Stimulated activated CD8-positive, alpha-beta memory T cell treated with anti-CD3 and anti-CD28 coated beads, Interleukin-4, amount 100 ng/mL, for 48 hours (primary cell): Measurements from ENCODE around the gene RALA.
A peak's percentile ranks its signal among the peaks of the same experiment; 100 is the strongest.
"Not testable (repeated sequence)": the region's sequence is repeated elsewhere in the genome, so short reads cannot be mapped to it uniquely, and the experiment has no call there.

Experiments
- DNase-seq: peaks from one replicate; pipeline ENCODE4 v3.0.0-alpha.2; 2020

RALA gene

DNA sequence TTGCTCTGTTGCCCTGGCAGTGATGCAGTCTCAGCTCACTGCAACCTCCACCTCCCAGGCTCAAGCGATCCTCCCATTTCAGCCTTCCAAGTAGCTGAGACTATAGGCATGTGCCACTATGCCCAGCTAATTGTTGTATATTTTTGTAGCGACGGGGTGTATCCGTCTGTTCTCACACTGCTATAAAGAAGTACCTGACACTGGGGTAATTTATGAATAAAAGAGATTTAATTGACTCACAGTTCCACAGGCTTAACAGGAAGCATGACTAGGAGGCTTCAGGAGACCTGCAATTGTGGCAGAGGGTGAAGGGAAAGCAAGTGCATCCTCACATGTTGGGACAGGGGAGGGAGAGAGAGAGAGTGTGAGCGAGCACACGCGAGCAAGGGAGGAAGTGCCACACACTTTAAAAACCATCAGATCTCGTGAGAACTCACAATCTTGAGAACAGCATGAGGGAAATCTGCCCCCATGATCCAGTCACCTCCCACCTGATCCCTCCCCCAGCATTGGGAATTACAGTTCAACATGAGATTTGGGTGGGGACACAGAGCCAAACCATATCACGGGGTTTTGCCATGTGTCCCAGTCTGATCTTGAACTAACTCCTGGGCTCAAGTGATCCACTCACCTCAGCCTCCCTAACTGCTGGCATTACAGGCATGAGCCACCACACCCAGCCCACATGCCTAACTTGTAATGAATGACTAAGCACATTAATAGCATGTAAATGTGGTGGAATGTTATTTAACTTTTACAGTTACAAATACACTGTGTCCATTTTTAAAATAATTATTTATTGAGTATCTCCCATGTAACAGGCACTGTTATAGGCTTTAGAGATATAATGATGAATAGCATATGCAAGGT lies 65.5 kb downstream of the RALA start:
- DNase-seq, result no peak

DNA sequence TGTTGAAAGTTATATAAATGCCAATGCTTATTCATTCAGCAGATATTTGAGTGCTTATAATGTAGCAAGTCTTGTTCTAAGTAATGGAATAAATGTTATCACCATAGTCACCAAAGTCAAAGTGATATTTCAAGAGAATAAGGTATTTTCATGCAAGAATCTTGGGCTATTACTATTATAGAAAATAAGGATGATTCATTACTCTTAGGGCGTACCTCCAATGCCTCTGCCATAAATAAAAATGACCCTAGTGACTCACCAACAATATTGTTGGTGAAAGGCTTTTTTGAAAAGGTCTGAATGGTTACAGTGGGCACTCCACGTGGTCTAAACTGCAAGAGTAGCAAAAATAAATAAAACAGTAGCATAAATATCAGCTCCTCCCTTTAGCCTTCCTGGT lies 68.4 kb downstream of the RALA start:
- no peak for DNase-seq

DNA sequence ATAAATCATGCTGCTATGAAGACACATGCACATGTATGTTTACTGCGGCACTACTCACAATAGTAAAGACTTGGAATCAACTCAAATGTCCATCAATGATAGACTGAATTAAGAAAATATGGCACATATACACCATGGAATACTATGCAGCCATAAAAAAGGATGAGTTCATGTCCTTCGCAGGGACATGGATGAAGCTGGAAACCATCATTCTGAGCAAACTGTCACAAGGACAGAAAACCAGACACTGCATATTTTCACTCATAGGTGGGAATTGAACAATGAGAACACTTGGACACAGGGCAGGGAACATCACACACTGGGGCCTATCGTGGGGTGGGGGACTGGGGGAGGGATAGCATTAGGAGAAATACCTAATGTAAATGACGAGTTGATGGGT lies 69.7 kb downstream of the RALA start:
- not testable (repeated sequence) for DNase-seq

DNA sequence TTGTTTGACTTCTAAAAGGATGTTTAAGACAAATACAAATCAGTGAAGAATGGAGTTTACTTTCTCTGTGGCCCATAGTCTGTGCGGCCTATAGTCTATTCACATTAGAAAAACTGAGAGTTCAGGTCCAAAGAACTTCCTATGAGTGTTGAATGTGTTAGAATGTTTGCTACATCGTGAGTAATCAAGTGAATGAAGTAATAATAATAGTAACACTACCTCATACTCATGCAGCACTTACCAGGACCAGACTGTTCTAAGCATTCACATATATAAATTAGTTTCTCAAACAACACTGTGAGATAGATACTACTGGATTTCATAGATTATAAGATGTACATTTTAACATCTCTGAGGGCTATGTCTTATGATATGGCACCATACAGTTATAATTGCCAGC lies 70.4 kb downstream of the RALA start:
- no peak for DNase-seq

DNA sequence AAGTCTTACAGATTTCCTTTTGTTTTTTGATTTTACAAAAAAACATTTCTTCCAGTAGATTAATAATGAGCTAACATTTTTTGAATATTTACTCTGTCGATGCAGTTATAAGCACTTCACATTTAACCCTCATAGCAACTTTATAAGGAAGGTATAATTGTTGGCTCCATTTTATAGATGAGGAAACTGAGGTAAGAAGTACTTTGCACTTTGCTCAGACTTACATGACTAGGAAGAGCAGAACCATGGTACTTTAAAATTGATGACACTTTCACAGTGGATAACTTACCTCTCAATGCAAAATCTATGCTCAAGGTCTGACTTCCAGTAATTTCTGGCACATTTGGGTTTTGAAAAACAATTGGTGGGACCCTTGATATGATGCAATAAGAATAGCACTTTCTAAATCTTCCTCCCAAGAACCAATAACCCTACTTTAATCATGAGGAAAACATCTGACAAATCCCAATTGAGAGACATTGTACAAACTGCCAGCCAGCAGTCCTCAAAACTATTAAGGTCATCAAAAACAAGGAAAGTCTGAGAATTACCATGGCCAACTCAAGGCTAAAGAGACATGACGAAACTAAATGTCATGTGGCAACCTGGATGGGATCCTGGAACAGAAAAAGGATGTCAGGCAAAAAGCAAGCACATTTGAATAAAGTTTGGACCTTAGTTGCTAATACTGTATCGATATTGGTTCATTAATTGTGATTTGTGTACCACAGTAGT lies 72.6 kb downstream of the RALA start:
- no peak for DNase-seq

DNA sequence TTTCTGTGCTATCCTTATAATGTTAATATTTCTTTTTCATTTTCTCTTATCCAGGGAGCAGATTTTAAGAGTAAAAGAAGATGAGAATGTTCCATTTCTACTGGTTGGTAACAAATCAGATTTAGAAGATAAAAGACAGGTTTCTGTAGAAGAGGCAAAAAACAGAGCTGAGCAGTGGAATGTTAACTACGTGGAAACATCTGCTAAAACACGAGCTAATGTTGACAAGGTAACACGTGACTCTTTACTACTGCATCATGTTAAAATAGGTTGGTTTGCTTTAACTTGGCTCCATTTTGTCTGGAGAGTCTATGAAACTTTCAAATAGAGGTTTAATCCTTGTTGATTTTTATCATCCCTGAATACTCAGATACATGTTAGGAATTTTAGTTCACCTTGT lies 73.3 kb downstream of the RALA start:
- DNase-seq, result no peak

DNA sequence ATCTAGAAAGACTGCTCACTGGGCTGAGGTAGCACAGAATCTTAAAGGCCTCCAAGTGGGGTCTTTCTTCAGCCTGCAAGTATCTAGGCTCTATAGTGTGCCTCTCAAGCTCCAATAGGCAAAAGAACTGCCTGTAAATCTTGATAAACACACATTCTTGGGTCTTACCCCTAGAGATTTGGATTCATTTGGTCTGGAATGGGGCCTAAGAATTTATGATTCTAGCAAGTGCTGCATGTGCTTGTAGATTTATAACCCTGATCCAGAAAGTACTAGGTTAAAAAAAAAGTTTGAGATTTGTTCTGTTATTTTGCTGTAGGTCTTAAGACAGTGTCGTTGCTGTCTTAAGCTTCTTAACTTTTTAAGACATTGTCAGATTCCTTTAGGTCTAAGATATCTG lies 74.1 kb downstream of the RALA start:
- no peak for DNase-seq

DNA sequence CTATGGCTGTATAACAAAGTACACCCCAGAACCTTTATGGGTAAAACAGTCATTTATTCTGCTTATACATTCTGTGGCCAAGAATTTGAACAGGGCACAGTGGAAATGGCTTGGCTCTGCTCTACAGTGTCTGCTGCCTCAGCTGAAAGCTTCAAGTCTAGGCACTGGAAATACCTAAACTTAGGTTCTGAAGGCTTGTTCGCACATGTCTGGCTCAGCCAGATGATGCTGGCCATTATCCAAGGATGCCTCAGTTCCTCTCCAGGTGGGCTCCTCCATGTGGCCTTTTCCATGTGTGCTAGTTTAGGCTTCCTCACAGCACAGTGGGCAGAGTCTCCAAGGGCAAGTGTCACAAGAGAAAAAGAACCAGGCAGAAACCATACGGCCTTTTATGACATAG lies 76.8 kb downstream of the RALA start:
- DNase-seq, result no peak

DNA sequence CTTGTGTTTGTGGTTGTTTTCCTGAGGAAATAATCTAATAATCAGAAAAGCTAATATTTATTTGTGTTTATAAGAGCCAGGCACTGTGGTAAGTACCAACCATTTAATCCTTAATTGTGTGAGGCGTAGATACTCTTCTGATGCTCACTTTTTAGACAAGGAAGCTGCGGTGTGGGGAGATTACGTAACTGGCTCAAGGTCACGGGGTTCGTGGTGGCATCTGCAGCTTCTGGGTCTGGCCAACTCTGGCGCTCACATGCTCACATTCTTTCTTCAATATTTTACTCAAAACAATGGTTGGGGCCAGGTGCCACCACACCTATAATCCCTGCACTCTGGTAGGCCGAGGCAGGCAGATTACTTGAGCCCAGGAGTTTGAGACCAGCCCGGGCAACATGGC lies 77.6 kb downstream of the RALA start:
- DNase-seq, result no peak

DNA sequence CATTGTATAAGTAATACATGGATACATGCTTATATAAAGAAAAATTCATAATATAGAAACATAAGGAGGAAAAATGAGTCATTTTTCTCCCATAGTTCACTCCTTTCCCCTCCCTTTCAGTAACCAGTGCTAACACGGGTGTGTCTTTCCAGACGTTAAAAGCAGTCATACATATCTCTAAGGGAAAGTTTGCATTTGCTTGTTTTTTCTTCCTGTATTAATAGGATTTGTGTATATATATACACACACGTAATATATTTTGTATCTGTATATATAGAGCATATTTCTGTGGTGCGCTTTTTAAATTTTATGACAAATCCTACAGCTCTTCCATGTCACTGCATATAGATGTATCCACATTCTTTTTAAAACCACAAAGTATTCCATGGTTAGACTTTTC lies 78.8 kb downstream of the RALA start:
- DNase-seq, result no peak

DNA sequence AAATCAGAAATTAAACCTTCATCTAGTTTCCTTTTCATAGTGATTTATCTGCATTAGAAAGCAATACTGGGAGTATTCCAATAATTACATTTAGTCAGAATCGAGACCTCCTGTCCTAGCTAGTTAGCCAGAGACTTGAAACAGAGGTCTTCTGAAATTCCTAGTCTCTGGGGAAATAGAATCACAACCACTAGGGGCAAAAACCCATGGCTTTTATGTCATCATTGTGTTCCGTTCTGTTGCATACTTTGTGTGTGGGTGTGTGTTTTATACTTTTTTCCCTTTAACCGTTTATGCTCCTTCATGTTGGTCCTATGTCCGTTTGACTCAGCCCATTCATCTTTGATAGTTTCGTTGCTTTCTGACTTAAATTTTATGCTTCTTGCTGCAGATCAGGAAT lies 79.8 kb downstream of the RALA start:
- no peak for DNase-seq

DNA sequence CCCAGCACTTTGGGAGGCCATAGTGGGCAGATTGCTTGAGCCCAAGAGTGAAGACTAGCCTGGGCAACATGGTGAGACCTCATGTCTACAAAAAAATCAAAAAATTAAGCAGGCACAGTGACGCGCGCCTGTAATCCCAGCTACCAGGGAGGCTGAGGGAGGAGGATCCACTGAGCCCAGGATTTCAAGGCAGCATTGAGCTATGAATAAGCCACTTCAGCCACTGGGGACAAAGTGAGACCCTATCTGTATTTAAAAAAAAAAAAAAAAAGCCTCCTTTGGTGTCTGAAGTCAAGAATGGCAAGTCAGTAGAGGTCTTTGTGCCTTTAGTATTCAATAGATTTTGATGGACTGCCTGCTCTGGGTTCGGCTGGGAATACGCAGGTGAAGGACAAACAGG lies 85.7 kb downstream of the RALA start:
- no peak for DNase-seq

DNA sequence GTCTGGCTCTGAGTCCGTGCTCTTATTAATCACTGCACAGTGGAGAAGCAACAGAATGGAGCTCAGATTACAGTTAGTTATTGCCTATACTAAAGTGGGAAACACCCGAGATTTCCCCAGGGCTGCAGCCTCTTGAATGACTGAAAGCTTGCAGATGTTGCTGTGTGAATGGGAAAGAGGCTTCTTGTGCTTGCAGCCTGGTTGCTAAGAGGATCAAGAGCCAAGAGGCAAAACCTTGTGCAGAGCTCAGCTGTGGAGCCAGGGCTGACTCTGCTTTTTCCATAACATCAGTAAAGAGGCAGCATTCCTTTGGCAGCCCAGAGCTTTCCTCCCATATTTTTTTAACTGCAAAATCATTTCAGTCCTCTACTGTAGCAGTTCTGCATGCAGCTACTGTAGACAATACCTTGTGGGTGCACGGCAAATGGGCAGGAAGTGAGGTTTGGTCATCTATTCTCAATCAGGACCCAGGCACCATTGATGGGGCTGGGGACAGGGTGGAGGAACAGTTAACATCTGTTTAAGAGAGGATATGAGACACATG lies 86.5 kb downstream of the RALA start:
- DNase-seq, result no peak

DNA sequence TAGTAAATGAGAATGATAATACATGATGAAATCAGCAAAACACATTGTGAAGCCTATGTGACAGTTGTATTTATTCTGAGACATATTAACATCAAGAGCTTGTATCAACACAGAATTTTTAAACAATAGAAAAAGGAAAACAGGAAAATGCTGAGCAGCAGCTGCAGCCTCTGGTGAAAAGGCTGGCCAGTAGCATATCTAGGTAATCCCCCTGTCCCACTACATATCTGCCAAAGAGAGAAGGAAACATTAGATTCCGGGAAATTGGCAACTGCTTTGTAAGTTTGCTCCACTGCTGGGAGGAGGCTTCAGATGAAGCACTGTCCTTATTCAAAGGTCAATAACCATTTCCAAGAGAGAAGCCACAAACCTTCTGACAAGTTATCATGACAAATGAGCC lies 89.4 kb downstream of the RALA start:
- DNase-seq, result no peak

DNA sequence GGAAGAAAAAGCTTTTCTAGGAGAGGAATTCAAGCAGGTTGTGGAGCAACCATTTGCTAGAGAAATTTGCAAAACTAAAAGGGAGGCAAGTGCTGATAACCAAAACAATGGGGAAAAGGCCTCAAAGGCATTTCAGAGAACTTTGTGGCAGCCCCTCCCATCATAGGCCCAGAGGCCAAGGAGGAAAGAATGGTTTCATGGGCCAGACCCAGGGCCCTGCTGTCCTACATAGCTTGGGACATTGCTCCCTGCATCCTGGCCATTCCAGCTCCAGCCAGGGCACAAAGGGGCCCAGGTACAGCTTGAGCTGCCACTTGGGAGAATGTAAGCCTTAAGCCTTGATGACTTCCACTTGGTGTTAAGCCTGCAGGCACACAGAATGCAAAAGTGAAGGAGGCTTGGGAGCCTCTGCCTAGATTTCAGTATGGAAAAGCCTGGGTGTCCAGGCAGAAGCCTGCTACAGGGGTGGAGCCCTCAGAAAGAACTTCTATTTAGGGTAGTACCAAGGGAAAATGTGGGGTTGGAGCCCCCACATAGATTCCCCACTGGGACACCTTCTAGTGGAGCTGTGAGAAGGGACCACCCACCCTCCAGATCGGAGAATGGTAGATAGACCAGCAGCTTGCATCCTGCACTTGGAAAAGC lies 91.2 kb downstream of the RALA start:
- DNase-seq, result no peak

DNA sequence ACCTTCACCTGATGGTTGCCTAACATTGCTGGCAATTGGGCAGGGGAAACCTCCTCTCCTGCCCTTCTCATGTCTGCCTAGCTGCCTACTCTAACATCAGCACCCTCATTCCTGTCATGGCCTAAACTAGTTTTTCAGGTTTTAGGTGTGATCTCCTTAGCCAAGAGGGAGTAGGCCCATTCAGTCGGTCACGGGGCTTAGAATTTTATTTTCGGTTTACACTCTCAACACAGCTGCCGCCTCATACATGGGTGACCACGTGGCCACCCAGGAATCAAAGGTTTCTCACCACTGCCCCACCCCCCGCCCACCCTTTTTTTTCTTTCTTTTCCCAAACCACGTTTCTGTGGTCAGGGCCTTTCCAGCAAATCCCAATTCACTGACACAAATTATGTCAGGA lies 97.2 kb downstream of the RALA start:
- no peak for DNase-seq

DNA sequence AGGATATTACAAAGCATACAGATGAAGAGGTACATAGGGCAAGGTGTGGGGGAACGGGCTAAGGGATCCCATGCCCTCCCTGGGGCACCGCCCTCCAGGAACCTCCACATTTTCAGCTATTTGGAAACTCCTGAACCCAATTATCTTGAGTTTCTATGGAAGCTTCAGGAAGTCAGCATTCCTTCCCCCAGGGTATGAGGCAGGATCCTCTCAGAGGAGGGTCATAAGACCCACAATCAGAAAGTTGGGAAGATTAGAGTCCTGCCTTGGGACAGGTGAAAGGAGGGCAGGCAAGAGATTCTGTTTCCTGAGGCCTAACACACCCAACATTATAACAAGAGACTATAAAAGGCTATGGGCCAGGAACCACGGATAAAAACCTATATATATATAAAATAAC lies 98.0 kb downstream of the RALA start:
- DNase-seq, result no peak

DNA sequence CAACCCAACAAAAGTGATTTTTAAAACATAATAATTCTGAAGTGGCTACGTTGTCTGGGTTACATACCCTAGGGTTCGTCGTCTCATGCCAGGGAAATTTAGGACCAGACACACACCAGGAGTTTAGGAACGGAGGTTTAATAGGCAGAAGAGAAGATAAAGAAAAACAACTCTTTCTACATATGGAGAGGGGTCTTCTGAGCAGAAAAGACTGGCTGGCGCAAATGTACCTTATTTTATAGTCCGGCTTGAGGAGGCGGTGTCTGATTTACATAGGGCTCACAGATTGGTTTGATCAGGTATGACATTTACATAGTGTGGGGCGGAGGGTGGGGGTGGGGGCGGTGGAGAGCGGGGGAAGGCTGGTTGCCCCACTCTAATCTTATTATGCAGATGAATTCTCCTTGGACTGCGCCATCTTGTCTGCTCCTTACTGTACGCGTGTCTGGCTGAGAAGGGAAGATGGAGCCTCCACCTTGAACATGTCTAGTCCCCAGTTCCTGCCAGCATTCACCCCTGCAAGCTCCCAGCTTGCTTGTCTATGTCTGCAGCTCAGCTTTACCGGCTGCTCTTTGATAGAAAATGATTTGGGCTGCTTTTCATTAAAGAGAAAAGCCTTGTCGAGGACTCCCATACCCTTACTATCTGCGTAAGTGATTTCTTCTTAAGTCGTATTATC lies 98.7 kb downstream of the RALA start:
- no peak for DNase-seq

DNA sequence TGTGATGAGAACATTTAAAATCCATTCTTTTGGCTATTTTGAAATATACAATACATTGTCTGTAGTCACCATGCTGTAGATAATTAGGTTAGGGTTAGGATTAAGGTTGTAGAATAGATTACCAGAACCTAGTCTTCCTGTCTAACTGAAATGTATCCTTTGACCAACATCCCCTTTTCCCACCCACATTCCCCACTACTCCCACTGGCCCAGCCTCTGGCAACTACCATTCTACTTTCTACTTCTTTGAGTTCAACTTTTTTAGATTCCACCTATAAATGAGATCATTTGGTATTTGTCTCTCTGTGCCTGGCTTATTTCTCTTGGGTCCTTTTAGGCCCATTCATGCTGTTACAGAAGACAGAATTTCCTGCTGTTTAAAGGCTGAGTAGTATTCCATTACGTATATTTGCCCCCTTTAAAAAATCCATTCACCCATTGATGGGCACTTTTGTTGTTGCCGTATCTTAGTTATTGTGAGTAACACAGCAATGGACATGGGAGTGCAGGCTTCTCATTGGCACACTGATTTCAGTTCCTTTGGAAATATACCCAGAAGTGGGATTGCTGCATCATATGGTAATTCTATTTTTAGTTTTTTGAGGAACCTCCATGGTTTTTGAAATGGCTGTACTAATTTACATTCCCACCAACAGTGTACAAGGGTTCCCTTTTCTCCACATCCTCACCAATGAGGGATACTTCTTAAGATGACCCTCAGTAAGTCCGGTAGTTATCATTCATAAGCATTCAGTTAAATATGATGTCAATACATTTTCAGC lies 104.0 kb downstream of the RALA start:
- no peak for DNase-seq

DNA sequence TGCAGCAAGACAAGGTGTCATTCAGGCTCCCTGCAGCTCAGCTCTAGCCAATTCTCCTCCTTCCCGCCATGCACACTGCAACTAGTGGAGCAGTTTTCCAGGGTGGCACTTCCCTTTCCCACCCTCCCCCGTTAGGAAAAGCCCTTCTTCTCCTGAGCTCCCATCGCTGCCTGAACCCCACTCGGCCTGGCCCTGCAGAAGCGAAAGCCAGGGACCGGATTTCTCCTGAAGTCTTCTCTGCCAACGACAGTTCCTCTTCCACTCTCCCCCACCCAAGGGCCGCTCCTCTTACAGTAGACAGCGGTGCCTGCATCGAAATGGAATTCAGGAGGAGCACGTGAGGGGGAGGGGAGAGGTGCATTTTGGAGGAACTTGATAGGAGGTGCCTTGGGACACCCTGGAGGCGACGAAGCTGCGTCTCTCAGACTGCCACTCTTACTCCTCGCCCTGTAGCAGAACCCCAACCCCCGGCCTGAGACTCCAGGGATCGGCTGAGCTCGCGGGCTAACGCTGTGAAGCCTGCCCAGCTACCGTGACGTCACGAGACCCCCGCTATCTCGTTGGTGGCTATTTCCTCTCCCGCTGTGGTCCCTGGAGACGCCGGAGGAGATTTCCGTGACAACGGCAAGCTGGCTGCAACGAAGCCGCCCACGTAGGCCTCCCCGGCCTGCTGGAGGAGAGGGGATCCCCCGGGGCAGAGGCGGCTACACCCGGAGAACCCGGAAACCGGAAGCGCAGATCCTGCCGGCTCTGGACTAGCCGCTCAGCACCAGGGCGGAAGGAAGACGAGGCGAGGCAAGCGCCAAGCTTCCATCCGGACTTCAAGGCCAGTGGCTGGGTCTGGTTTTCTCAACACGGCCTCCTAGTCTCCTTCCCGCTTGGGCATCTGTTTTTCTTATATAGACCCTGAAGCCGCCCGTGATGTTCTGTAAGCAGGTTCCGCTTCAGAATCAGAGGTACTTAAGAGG lies 109.7 kb downstream of the RALA start:
- peak; percentile 99 for DNase-seq
